ENCODE data around the gene TJP2. TPM values are rescaled to one million over a fixed set of nuclear protein-coding genes. Genes with fewer than 3 reads are reported as not detected.

Gene TJP2
- total RNA-seq, 3 donors from 2014 or later (not counting 1 experiment from before 2014, with no cell fraction given) = 6.8 to 10.0 (median 9.6) TPM

- H3K9me3 ChIP-seq (ENCODE audit: control insufficient read depth, insufficient read depth, low read length) = no peaks in the 10 kb centered on the region
- no peak for ATAC-seq
- no peaks in the 10 kb centered on the region for H3K36me3 ChIP-seq (ENCODE audit: control insufficient read depth, insufficient read depth, low read length)
- H3K27me3 ChIP-seq (ENCODE audit: control insufficient read depth, insufficient read depth, low read length) = no peaks in the 10 kb centered on the region
- no peak overlapping the region for H3K27ac ChIP-seq (ENCODE audit: low read length)
- 89% methylated on average over 4 of the region's 4 CpGs for WGBS (ENCODE audit: insufficient coverage)
- no peak for DNase-seq
- H3K4me1 ChIP-seq (ENCODE audit: control insufficient read depth, insufficient read depth, low read length) = no peaks in the 10 kb centered on the region
- no peak overlapping the region for H3K4me3 ChIP-seq (ENCODE audit: low read length)
- Mint-ChIP-seq H3K4me3 (no peak overlapping the region), H3K4me1 (no peaks in the 10 kb centered on the region), H3K27me3 (ENCODE audit: low read depth in 2 of 2) (no peaks in the 10 kb centered on the region), H3K36me3 (no peaks in the 10 kb centered on the region), H3K9me3 (no peaks in the 10 kb centered on the region), H3K27ac (no peak overlapping the region)
- no peak for TF ChIP-seq CTCF (IDR thresholded peaks at IDR 0.05)
- intact Hi-C loops (cut with micrococcal nuclease) = no loop called here
Observed at GRCh38 chr9:69253057-69253456, 79.0 kb downstream of the TJP2 start.

GRCh38 chr9:69254223-69254622, 80.1 kb downstream of the TJP2 start:
- H3K4me1 ChIP-seq (ENCODE audit: control insufficient read depth, insufficient read depth, low read length) = no peaks in the 10 kb centered on the region
- Mint-ChIP-seq H3K36me3 (no peaks in the 10 kb centered on the region), H3K27me3 (ENCODE audit: low read depth in 2 of 2) (no peaks in the 10 kb centered on the region), H3K9me3 (no peaks in the 10 kb centered on the region), H3K4me3 (no peak overlapping the region), H3K27ac (no peak overlapping the region), H3K4me1 (no peaks in the 10 kb centered on the region)
- no peak overlapping the region for H3K27ac ChIP-seq (ENCODE audit: low read length)
- no peaks in the 10 kb centered on the region for H3K9me3 ChIP-seq (ENCODE audit: control insufficient read depth, insufficient read depth, low read length)
- no peak for ATAC-seq
- no peaks in the 10 kb centered on the region for H3K36me3 ChIP-seq (ENCODE audit: control insufficient read depth, insufficient read depth, low read length)
- no peak for DNase-seq
- no peaks in the 10 kb centered on the region for H3K27me3 ChIP-seq (ENCODE audit: control insufficient read depth, insufficient read depth, low read length)
- intact Hi-C loops (cut with micrococcal nuclease) = no loop called here
- 95% methylated on average over 11 of the region's 11 CpGs for WGBS (ENCODE audit: insufficient coverage)
- no peak for TF ChIP-seq CTCF (IDR thresholded peaks at IDR 0.05)
- H3K4me3 ChIP-seq (ENCODE audit: low read length) = no peak overlapping the region

GRCh38 chr9:69255591-69255990, 81.5 kb downstream of the TJP2 start:
- 90% methylated on average over 1 of the region's 1 CpG for WGBS (ENCODE audit: insufficient coverage)
- H3K27me3 ChIP-seq (ENCODE audit: control insufficient read depth, insufficient read depth, low read length) = no peaks in the 10 kb centered on the region
- H3K27ac Mint-ChIP-seq = no peak overlapping the region
- no peaks in the 10 kb centered on the region for H3K36me3 ChIP-seq (ENCODE audit: control insufficient read depth, insufficient read depth, low read length)
- no peak for ATAC-seq
- no peak for DNase-seq
- no peak overlapping the region for H3K4me3 Mint-ChIP-seq
- no peaks in the 10 kb centered on the region for H3K4me1 Mint-ChIP-seq
- H3K36me3 Mint-ChIP-seq = no peaks in the 10 kb centered on the region
- no peaks in the 10 kb centered on the region for H3K9me3 Mint-ChIP-seq
- no peaks in the 10 kb centered on the region for H3K9me3 ChIP-seq (ENCODE audit: control insufficient read depth, insufficient read depth, low read length)
- intact Hi-C loops (cut with micrococcal nuclease) = no loop called here
- no peaks in the 10 kb centered on the region for H3K4me1 ChIP-seq (ENCODE audit: control insufficient read depth, insufficient read depth, low read length)
- H3K27ac ChIP-seq (ENCODE audit: low read length) = no peak overlapping the region
- H3K27me3 Mint-ChIP-seq (ENCODE audit: low read depth in 2 of 2) = no peaks in the 10 kb centered on the region
- H3K4me3 ChIP-seq (ENCODE audit: low read length) = no peak overlapping the region
- TF ChIP-seq CTCF (IDR thresholded peaks at IDR 0.05) = no peak

- Mint-ChIP-seq H3K36me3 (no peaks in the 10 kb centered on the region), H3K27me3 (ENCODE audit: low read depth in 2 of 2) (peaks cover 0 to 5% of the 10 kb centered on the region in 2 donors), H3K4me1 (no peaks in the 10 kb centered on the region), H3K4me3 (no peak overlapping the region), H3K9me3 (no peaks in the 10 kb centered on the region), H3K27ac (no peak overlapping the region)
- Histone ChIP-seq H3K4me3 (ENCODE audit: low read length) (no peak overlapping the region), H3K27me3 (ENCODE audit: control insufficient read depth, insufficient read depth, low read length) (no peaks in the 10 kb centered on the region), H3K9me3 (ENCODE audit: control insufficient read depth, insufficient read depth, low read length) (no peaks in the 10 kb centered on the region), H3K27ac (ENCODE audit: low read length) (no peak overlapping the region), H3K4me1 (ENCODE audit: control insufficient read depth, insufficient read depth, low read length) (no peaks in the 10 kb centered on the region), H3K36me3 (ENCODE audit: control insufficient read depth, insufficient read depth, low read length) (no peaks in the 10 kb centered on the region)
- no peak for DNase-seq
- WGBS (ENCODE audit: insufficient coverage) = 80% methylated on average over 5 of the region's 5 CpGs
- intact Hi-C loops (cut with micrococcal nuclease) = no loop called here
- no peak for TF ChIP-seq CTCF (IDR thresholded peaks at IDR 0.05)
- ATAC-seq = no peak
Observed at GRCh38 chr9:69258551-69258950, 84.5 kb downstream of the TJP2 start.
